ENCODE data around the gene CMTM2.

- TF ChIP-seq YY1 (IDR thresholded peaks at IDR 0.05; ENCODE audit: insufficient read depth, insufficient read length) (no peak), ZNF274 (IDR thresholded peaks at IDR 0.05; ENCODE audit: low read depth, low read length) (no peak)
Measured at GRCh38 chr16:66575060-66575459, 4.2 kb upstream of the CMTM2 start.
